ENCODE results near the gene AOPEP.
A peak's percentile ranks its signal among the peaks of the same experiment; 100 is the strongest.

The AOPEP gene

GRCh38 chr9:95125652-95126051 lies 399.2 kb downstream of the AOPEP start:
- no peak for TF ChIP-seq TAF1 (IDR thresholded peaks at IDR 0.05; ENCODE audit: low read depth)
- no peak for TF ChIP-seq REST (IDR thresholded peaks at IDR 0.05; ENCODE audit: low read depth)
- no peak for TF ChIP-seq TEAD4 (IDR thresholded peaks at IDR 0.05)
- TF ChIP-seq RAD21 (IDR thresholded peaks at IDR 0.05; ENCODE audit: low read depth) = no peak
- no peak for TF ChIP-seq EGR1 (IDR thresholded peaks at IDR 0.05)
- TF ChIP-seq EP300 (IDR thresholded peaks at IDR 0.05; ENCODE audit: borderline replicate concordance) = no peak
- TF ChIP-seq USF1 (IDR thresholded peaks at IDR 0.05) = no peak
- TF ChIP-seq YY1 (IDR thresholded peaks at IDR 0.05; ENCODE audit: low read depth) = no peak
- no peak for TF ChIP-seq NFIC (IDR thresholded peaks at IDR 0.05)
- TF ChIP-seq MAX (IDR thresholded peaks at IDR 0.05) = no peak
- no peak for TF ChIP-seq CREB1 (IDR thresholded peaks at IDR 0.05; ENCODE audit: low read depth)
- TF ChIP-seq TCF12 (IDR thresholded peaks at IDR 0.05; ENCODE audit: low read depth) = no peak
- TF ChIP-seq CEBPB (IDR thresholded peaks at IDR 0.05) = no peak
- TF ChIP-seq FOXM1 (IDR thresholded peaks at IDR 0.05; ENCODE audit: borderline replicate concordance, low read depth) = no peak
- TF ChIP-seq ZBTB7A (IDR thresholded peaks at IDR 0.05; ENCODE audit: low read depth) = no peak

- TF ChIP-seq MAX (IDR thresholded peaks at IDR 0.05) (no peak), FOXM1 (IDR thresholded peaks at IDR 0.05; ENCODE audit: borderline replicate concordance, low read depth) (no peak), USF1 (IDR thresholded peaks at IDR 0.05) (no peak), YY1 (IDR thresholded peaks at IDR 0.05; ENCODE audit: low read depth) (no peak), TAF1 (IDR thresholded peaks at IDR 0.05; ENCODE audit: low read depth) (no peak), CREB1 (IDR thresholded peaks at IDR 0.05; ENCODE audit: low read depth) (no peak), TCF12 (IDR thresholded peaks at IDR 0.05; ENCODE audit: low read depth) (no peak)
Measured at GRCh38 chr9:95126739-95127138, 400.2 kb downstream of the AOPEP start.

GRCh38 chr9:95127249-95128176 lies 401.0 kb downstream of the AOPEP start:
- TF ChIP-seq RAD21 (IDR thresholded peaks at IDR 0.05; ENCODE audit: low read depth) (peak; percentile 90), FOXM1 (IDR thresholded peaks at IDR 0.05; ENCODE audit: borderline replicate concordance, low read depth) (no peak)

GRCh38 chr9:95128177-95128524 lies 401.7 kb downstream of the AOPEP start:
- TF ChIP-seq TCF12 (IDR thresholded peaks at IDR 0.05; ENCODE audit: low read depth) (no peak), CREB1 (IDR thresholded peaks at IDR 0.05; ENCODE audit: low read depth) (no peak), YY1 (IDR thresholded peaks at IDR 0.05; ENCODE audit: low read depth) (no peak), EGR1 (IDR thresholded peaks at IDR 0.05) (no peak), TEAD4 (IDR thresholded peaks at IDR 0.05) (no peak), USF1 (IDR thresholded peaks at IDR 0.05) (no peak), ZBTB7A (IDR thresholded peaks at IDR 0.05; ENCODE audit: low read depth) (no peak), FOXM1 (IDR thresholded peaks at IDR 0.05; ENCODE audit: borderline replicate concordance, low read depth) (no peak), CEBPB (IDR thresholded peaks at IDR 0.05) (no peak), RAD21 (IDR thresholded peaks at IDR 0.05; ENCODE audit: low read depth) (no peak), NFIC (IDR thresholded peaks at IDR 0.05) (no peak), EP300 (IDR thresholded peaks at IDR 0.05; ENCODE audit: borderline replicate concordance) (no peak), MAX (IDR thresholded peaks at IDR 0.05) (no peak), REST (IDR thresholded peaks at IDR 0.05; ENCODE audit: low read depth) (no peak), TAF1 (IDR thresholded peaks at IDR 0.05; ENCODE audit: low read depth) (no peak)
